BLaER1 (cell line): ENCODE data around the gene APOL3.
"Not testable (repeated sequence)": the region's sequence is repeated elsewhere in the genome, so short reads cannot be mapped to it uniquely, and the experiment has no call there.

Source experiments
- H3K27ac ChIP-seq: shearing (Covaris generic); formaldehyde crosslinking; 2 replicates; pipeline ENCODE4 v1.8.1; 2022
- H3K27me3 ChIP-seq: shearing (Covaris generic); formaldehyde crosslinking; 2 replicates; pipeline ENCODE4 v1.8.1; 2022
- H3K36me3 ChIP-seq: shearing (Covaris generic); formaldehyde crosslinking; 2 replicates; pipeline ENCODE4 v1.8.1; 2022
- H3K4me1 ChIP-seq: shearing (Covaris generic); formaldehyde crosslinking; 2 replicates; pipeline ENCODE4 v1.8.1; 2022
- H3K4me2 ChIP-seq: shearing (Covaris generic); formaldehyde crosslinking; 2 replicates; pipeline ENCODE4 v1.8.1; 2022
- H3K4me3 ChIP-seq: shearing (Covaris generic); formaldehyde crosslinking; 2 replicates; pipeline ENCODE4 v1.8.1; 2022
- H3K9ac ChIP-seq: shearing (Covaris generic); formaldehyde crosslinking; 2 replicates; pipeline ENCODE4 v1.8.1; 2022
- H3K9me3 ChIP-seq: shearing (Covaris generic); formaldehyde crosslinking; 2 replicates; pipeline ENCODE4 v1.8.1; 2022
- H4K20me1 ChIP-seq: shearing (Covaris generic); formaldehyde crosslinking; 2 replicates; pipeline ENCODE4 v1.8.1; 2022
- Cebpa-rat ChIP-seq: shearing (Covaris generic); IDR thresholded peaks from 2 replicates; pipeline ENCODE4 v1.8.1; 2022

APOL3 gene

GRCh38 chr22:36162127-36163034 is 1.8 kb upstream of the APOL3 start:
- no peaks in the 10 kb centered on the region for H3K36me3 ChIP-seq
- peak overlapping the region; percentile 95 for H3K27ac ChIP-seq
- peak overlapping the region; percentile 98 for H3K4me2 ChIP-seq
- no peaks in the 10 kb centered on the region for H3K9me3 ChIP-seq
- TF ChIP-seq Cebpa-rat, result no peak
- peak overlapping the region; percentile 25 for H3K9ac ChIP-seq
- no peaks in the 10 kb centered on the region for H4K20me1 ChIP-seq
- peaks cover 86% of the 10 kb centered on the region for H3K4me1 ChIP-seq
- H3K4me3 ChIP-seq, result peak overlapping the region; percentile 12
- H3K27me3 ChIP-seq, result no peaks in the 10 kb centered on the region

GRCh38 chr22:36161793-36162126 is 1.2 kb upstream of the APOL3 start:
- H3K27ac ChIP-seq, result peak overlapping the region; percentile 95
- not testable (repeated sequence) for H4K20me1 ChIP-seq, H3K27me3 ChIP-seq, H3K4me3 ChIP-seq, H3K36me3 ChIP-seq, H3K9me3 ChIP-seq
- peak overlapping the region; percentile 25 for H3K9ac ChIP-seq
- H3K4me1 ChIP-seq, result peaks cover 84% of the 10 kb centered on the region
- H3K4me2 ChIP-seq, result peak overlapping the region; percentile 98

- Histone ChIP-seq H3K36me3 (peaks cover 31% of the 10 kb centered on the region), H3K4me3 (peak overlapping the region; percentile 71), H3K4me1 (peaks cover 71% of the 10 kb centered on the region), H3K4me2 (peak overlapping the region; percentile 98), H3K27me3 (no peaks in the 10 kb centered on the region), H3K27ac (peak overlapping the region; percentile 95), H4K20me1 (no peaks in the 10 kb centered on the region), H3K9ac (peak overlapping the region; percentile 89), H3K9me3 (peaks cover 11% of the 10 kb centered on the region; the same call in 1 of the 2 replicates)
- no peak for TF ChIP-seq Cebpa-rat
These were observed 3.8 kb downstream of the APOL3 start for GRCh38 chr22:36156515-36157419.

GRCh38 chr22:36156119-36156514 is 4.4 kb downstream of the APOL3 start:
- Histone ChIP-seq H4K20me1 (peaks cover 1% of the 10 kb centered on the region; the same call in 1 of the 2 replicates), H3K4me3 (peak overlapping the region; percentile 71), H3K4me2 (peak overlapping the region; percentile 98), H3K27ac (peak overlapping the region; percentile 95), H3K9ac (peak overlapping the region; percentile 89), H3K4me1 (peaks cover 64% of the 10 kb centered on the region), H3K27me3 (no peaks in the 10 kb centered on the region), H3K9me3 (peaks cover 11% of the 10 kb centered on the region; the same call in 1 of the 2 replicates), H3K36me3 (peaks cover 34% of the 10 kb centered on the region)
- TF ChIP-seq Cebpa-rat, result no peak

GRCh38 chr22:36155702-36156101 is 4.9 kb downstream of the APOL3 start:
- no peaks in the 10 kb centered on the region for H3K27me3 ChIP-seq
- no peak for TF ChIP-seq Cebpa-rat
- peaks cover 60% of the 10 kb centered on the region for H3K4me1 ChIP-seq
- H4K20me1 ChIP-seq, result peaks cover 5% of the 10 kb centered on the region; the same call in 1 of the 2 replicates
- peak overlapping the region; percentile 71 for H3K4me3 ChIP-seq
- peak overlapping the region; percentile 89 for H3K9ac ChIP-seq
- peak overlapping the region; percentile 95 for H3K27ac ChIP-seq
- peak overlapping the region; percentile 98 for H3K4me2 ChIP-seq
- peaks cover 11% of the 10 kb centered on the region; the same call in 1 of the 2 replicates for H3K9me3 ChIP-seq
- peaks cover 38% of the 10 kb centered on the region for H3K36me3 ChIP-seq

GRCh38 chr22:36154423-36154945 is 6.1 kb downstream of the APOL3 start:
- Histone ChIP-seq H3K4me3 (no peak overlapping the region), H3K4me2 (peak overlapping the region; percentile 98), H3K36me3 (peaks cover 50% of the 10 kb centered on the region), H3K9me3 (peaks cover 11% of the 10 kb centered on the region; the same call in 1 of the 2 replicates), H3K27ac (peak overlapping the region; percentile 42; the same call in 1 of the 2 replicates), H3K4me1 (peaks cover 49% of the 10 kb centered on the region), H3K27me3 (no peaks in the 10 kb centered on the region), H4K20me1 (peaks cover 8% of the 10 kb centered on the region; the same call in 1 of the 2 replicates), H3K9ac (no peak overlapping the region)
- no peak for TF ChIP-seq Cebpa-rat

- H4K20me1 ChIP-seq, result peaks cover 8% of the 10 kb centered on the region; the same call in 1 of the 2 replicates
- H3K9me3 ChIP-seq, result peaks cover 11% of the 10 kb centered on the region; the same call in 1 of the 2 replicates
- peaks cover 42% of the 10 kb centered on the region for H3K4me1 ChIP-seq
- H3K27me3 ChIP-seq, result no peaks in the 10 kb centered on the region
- no peak overlapping the region for H3K4me2 ChIP-seq
- no peak for TF ChIP-seq Cebpa-rat
- peaks cover 57% of the 10 kb centered on the region for H3K36me3 ChIP-seq
- H3K27ac ChIP-seq, result no peak overlapping the region
- no peak overlapping the region for H3K9ac ChIP-seq
- H3K4me3 ChIP-seq, result no peak overlapping the region
These were observed 6.8 kb downstream of the APOL3 start for GRCh38 chr22:36153501-36154422.

- H3K27ac ChIP-seq, H3K4me2 ChIP-seq, H3K4me3 ChIP-seq, H3K9ac ChIP-seq, H3K27me3 ChIP-seq: not testable (repeated sequence)
- Histone ChIP-seq H3K36me3 (peaks cover 65% of the 10 kb centered on the region), H3K9me3 (peaks cover 11% of the 10 kb centered on the region; the same call in 1 of the 2 replicates), H4K20me1 (peaks cover 15% of the 10 kb centered on the region; the same call in 1 of the 2 replicates), H3K4me1 (peaks cover 42% of the 10 kb centered on the region)
These were observed 7.7 kb downstream of the APOL3 start for GRCh38 chr22:36152821-36153220.
